A549 (cell line): ENCODE data around the gene KIAA0040. TPM values are rescaled to one million over a fixed set of nuclear protein-coding genes. Genes with fewer than 3 reads are reported as not detected.

Experiments
- ATAC-seq, 2 experiments: fragments of 200-7000 bp in 1 of 2; fragments of >200 bp in 1 of 2; cut with Nextera tagmentation in 1 of 2; cut with Tn5 transposase in 1 of 2; 3 replicates each; pipeline versions ENCODE4 v1.8.0 to v1.9.1; 2018 to 2020; ENCODE audit warnings: mild to moderate bottlenecking in 1 of 2, moderate library complexity in 1 of 2
- CTCF ChIA-PET: fragments of 300-600 bp; sonication (Branson Sonifier 250); formaldehyde crosslinking; extraction: SDS; loops from one replicate; lab custom pipeline; 2021; ENCODE audit warnings: antibody characterized with exemption, inconsistent platforms; lab: Yijun Ruan, JAX
- POLR2A ChIA-PET: fragments of 350-600 bp; formaldehyde crosslinking; extraction: SDS; loops from one replicate; lab custom pipeline; 2021; ENCODE audit warnings: antibody characterized with exemption, inconsistent platforms; lab: Yijun Ruan, JAX
- DNase-seq, 2 experiments: peaks; one replicate each; pipeline versions ENCODE4 v3.0.0 to v3.0.0-alpha.2; 2011 to 2016; ENCODE audit warnings: low read depth in 1 of 2, low spot score in 1 of 2
- FAIRE-seq: peaks from 2 replicates; lab custom pipeline; 2011; peaks lifted over from hg19 to GRCh38; lab: Jason Lieb, UNC
- H3K27ac ChIP-seq, 2 experiments: fragments of >200 bp; sonication (Bioruptor Twin); formaldehyde crosslinking; 3 replicates each; pipeline ENCODE4 v1.5.1; 2016 to 2017
- H3K4me1 ChIP-seq: fragments of >200 bp; sonication (Bioruptor Twin); formaldehyde crosslinking; 3 replicates; pipeline ENCODE4 v1.6.1; 2016
- H3K4me2 ChIP-seq: fragments of >200 bp; sonication (Bioruptor Twin); formaldehyde crosslinking; 3 replicates; pipeline ENCODE4 v1.6.1; 2016
- H3K4me3 ChIP-seq: fragments of >200 bp; sonication (Bioruptor Twin); formaldehyde crosslinking; 3 replicates; pipeline ENCODE4 v1.5.1; 2016
- H3K9me3 ChIP-seq: fragments of >200 bp; sonication (Bioruptor Twin); formaldehyde crosslinking; 3 replicates; pipeline ENCODE4 v1.6.1; 2016
- ATOH8 ChIP-seq: fragments of 250-450 bp; sonication (Bioruptor Pico); IDR thresholded peaks from 2 replicates; pipeline ENCODE4 v1.5.0; 2020; ENCODE audit warnings: low read depth, mild to moderate bottlenecking, moderate library complexity
- BCL3 ChIP-seq: fragments of >200 bp; sonication (Bioruptor Twin); formaldehyde crosslinking; IDR thresholded peaks from 3 replicates; pipeline ENCODE4 v1.6.1; 2016
- CBX2 ChIP-seq: fragments of 200-600 bp; sonication (generic); IDR thresholded peaks from 2 replicates; pipeline ENCODE4 v1.6.1; 2016; ENCODE audit warnings: low read depth, mild to moderate bottlenecking, borderline replicate concordance
- CHD4 ChIP-seq: fragments of 200-600 bp; sonication (generic); IDR thresholded peaks from 2 replicates; pipeline ENCODE4 v1.6.1; 2016; ENCODE audit warnings: antibody characterized with exemption, mild to moderate bottlenecking, borderline replicate concordance
- EHF ChIP-seq: fragments of 250-450 bp; sonication (Bioruptor Pico); IDR thresholded peaks from 2 replicates; pipeline ENCODE4 v1.5.0; 2020; ENCODE audit warnings: mild to moderate bottlenecking
- HES2 ChIP-seq: fragments of >200 bp; sonication (Bioruptor Twin); formaldehyde crosslinking; IDR thresholded peaks from 2 replicates; pipeline ENCODE4 v1.6.1; 2016
- HEYL ChIP-seq: fragments of 250-450 bp; sonication (Bioruptor Pico); IDR thresholded peaks from 2 replicates; pipeline ENCODE4 v1.8.0; 2021; ENCODE audit warnings: mild to moderate bottlenecking, moderate library complexity
- HOXB5 ChIP-seq: fragments of 250-450 bp; sonication (Bioruptor Pico); IDR thresholded peaks from 2 replicates; pipeline ENCODE4 v1.5.0; 2020; ENCODE audit warnings: mild to moderate bottlenecking, moderate library complexity
- MAX ChIP-seq: IDR thresholded peaks from 2 replicates; pipeline ENCODE4 v1.6.1; 2012
- NPAS2 ChIP-seq: fragments of 250-450 bp; sonication (Bioruptor Pico); IDR thresholded peaks from 2 replicates; pipeline ENCODE4 v1.8.0; 2022; ENCODE audit warnings: mild to moderate bottlenecking, moderate library complexity, borderline replicate concordance
- NR3C1 ChIP-seq: fragments of >200 bp; sonication (Bioruptor Twin); formaldehyde crosslinking; IDR thresholded peaks from 3 replicates; pipeline ENCODE4 v1.6.1; 2017
- PBX3 ChIP-seq: IDR thresholded peaks from 2 replicates; pipeline ENCODE4 v1.6.1; 2012
- POLR2A ChIP-seq: IDR thresholded peaks from 2 replicates; pipeline ENCODE4 v1.6.1; 2012; ENCODE audit warnings: mild to moderate bottlenecking, low read length
- RARB ChIP-seq: fragments of 250-450 bp; sonication (Bioruptor Pico); IDR thresholded peaks from 2 replicates; pipeline ENCODE4 v1.8.0; 2021; ENCODE audit warnings: mild to moderate bottlenecking, moderate library complexity
- REST ChIP-seq: fragments of 200-600 bp; sonication (generic); IDR thresholded peaks from 2 replicates; pipeline ENCODE4 v1.6.1; 2016; ENCODE audit warnings: antibody characterized with exemption, mild to moderate bottlenecking, moderate library complexity
- RNF2 ChIP-seq: fragments of 200-600 bp; sonication (generic); IDR thresholded peaks from 2 replicates; pipeline ENCODE4 v1.6.1; 2016; ENCODE audit warnings: low read depth, mild to moderate bottlenecking, antibody characterized with exemption, moderate library complexity, borderline replicate concordance
- SMC3 ChIP-seq: fragments of >200 bp; sonication (Bioruptor Twin); formaldehyde crosslinking; IDR thresholded peaks from 3 replicates; pipeline ENCODE4 v1.6.1; 2018; ENCODE audit warnings: inconsistent platforms
- SREBF2 ChIP-seq: fragments of 450-650 bp; IDR thresholded peaks from 2 replicates; pipeline ENCODE4 v1.6.1; 2014; ENCODE audit warnings: mild to moderate bottlenecking, moderate library complexity
- TFCP2L1 ChIP-seq: fragments of 250-450 bp; sonication (Bioruptor Pico); IDR thresholded peaks from 2 replicates; pipeline ENCODE4 v1.5.0; 2021; ENCODE audit warnings: mild to moderate bottlenecking
- ZNF302 ChIP-seq: fragments of 250-450 bp; sonication (Bioruptor Pico); IDR thresholded peaks from 2 replicates; pipeline ENCODE4 v1.9.0; 2021; ENCODE audit warnings: inconsistent platforms, mild to moderate bottlenecking, moderate library complexity
- WGBS: methylation state at CpG from one replicate; pipeline ENCODE4 v1.1.6; 2017; ENCODE audit errors: missing lambda C conversion rate; 5-methylcytosine and 5-hydroxymethylcytosine counted together
- polyA plus RNA-seq, 4 experiments: library from polyadenylated mRNA; depleted of rRNA in 3 of 4; stranded (reverse); fragments of >200 nt; fragmentation: RNase III in 1 of 4; extraction: RNeasy Plus Mini Kit Qiagen cat#74134 plus additional on column Dnase treatment in 1 of 4; gene quantifications; 2 replicates in 3 of 4; 3 replicates in 1 of 4; pipeline ENCODE4 v1.2.3, GENCODE V29; 2011 to 2017

Gene KIAA0040
- polyA plus RNA-seq, 2 of the 4 experiments (the other 2 are of a cell fraction), result 0.21 to 1.1 TPM

- TF ChIP-seq NPAS2 (CRISPR knock-in tag), result no peak
- TF ChIP-seq CHD4, result no peak
- TF ChIP-seq HES2, result no peak
- no peak overlapping the region for H3K27ac ChIP-seq
- CTCF ChIA-PET, result interaction anchor here (0.7 to 1.2 kb wide), 4 partner anchors 8 to 22 kb away, joined by 3 read pairs; no protein-coding TSS in a partner anchor
- POLR2A ChIA-PET, result no interaction called here
- DNase-seq (no peak), ATAC-seq (no peak), FAIRE-seq (no peak)
- WGBS, result 52% methylated on average over 2 of the region's 2 CpGs
- no peak overlapping the region for H3K4me3 ChIP-seq
- H3K9me3 ChIP-seq, result no peaks in the 10 kb centered on the region
- no peak overlapping the region for H3K4me2 ChIP-seq
- no peaks in the 10 kb centered on the region for H3K4me1 ChIP-seq
Measured at GRCh38 chr1:175167861-175168260, 24.7 kb downstream of the KIAA0040 start.

- POLR2A ChIA-PET, result no interaction called here
- no peak for FAIRE-seq
- no peak overlapping the region for H3K4me3 ChIP-seq
- no peaks in the 10 kb centered on the region for H3K9me3 ChIP-seq
- H3K4me1 ChIP-seq, result no peaks in the 10 kb centered on the region
- H3K27ac ChIP-seq, result no peak overlapping the region
- WGBS, result 10% methylated on average over 5 of the region's 5 CpGs
- no peak for TF ChIP-seq REST
- TF ChIP-seq RARB (CRISPR knock-in tag), result no peak
- TF ChIP-seq TFCP2L1, result no peak
- TF ChIP-seq POLR2A, result no peak
- no peak for TF ChIP-seq RNF2
- no peak for TF ChIP-seq HEYL
- no peak for TF ChIP-seq EHF
- no peak for TF ChIP-seq ATOH8 (CRISPR knock-in tag)
- TF ChIP-seq CBX2, result no peak
- no peak for TF ChIP-seq SREBF2
- no peak for DNase-seq
- CTCF ChIA-PET, result interaction anchor here (3.9 to 8.9 kb wide), 2 partner anchors 12 to 18 kb away, joined by 23 to 89 read pairs; no protein-coding TSS in a partner anchor
- no peak overlapping the region for H3K4me2 ChIP-seq
- no peak for ATAC-seq
Measured at GRCh38 chr1:175166746-175167145, 25.8 kb downstream of the KIAA0040 start.

- no peak overlapping the region for H3K4me2 ChIP-seq
- FAIRE-seq, result no peak
Measured at GRCh38 chr1:175164751-175165150, 27.8 kb downstream of the KIAA0040 start.

More at GRCh38 chr1:175164751-175165150, 27.8 kb downstream of the KIAA0040 start:
- ChIA-PET CTCF (interaction anchor here (0.8 to 8.9 kb wide), 3 partner anchors 10 to 155 kb away, joined by 4 to 89 read pairs (median 23); no protein-coding TSS in a partner anchor), POLR2A (no interaction called here)
- H3K4me3 ChIP-seq, result no peak overlapping the region
- no peaks in the 10 kb centered on the region for H3K9me3 ChIP-seq
- TF ChIP-seq PBX3 (no peak), BCL3 (no peak), ZNF302 (CRISPR knock-in tag) (no peak), NR3C1 (no peak), MAX (no peak), SMC3 (no peak), HOXB5 (no peak)
- no peak overlapping the region for H3K27ac ChIP-seq
- DNase-seq (no peak), ATAC-seq (no peak)
- 5% methylated on average over 2 of the region's 2 CpGs for WGBS
- H3K4me1 ChIP-seq, result no peaks in the 10 kb centered on the region
